Dendritic cell treated with granulocyte-macrophage colony-stimulating factor and Interleukin-4, amounts not matched to agents 40 ng/mL and 50 ng/mL, for 4 days (primary cell): Measurements from ENCODE around the gene SLC7A8.

Experiments
- H3K27ac Mint-ChIP-seq: one replicate; pipeline ENCODE4 v1.8.0; 2022; ENCODE audit warnings: mild to moderate bottlenecking, mixed read lengths
- H3K27me3 Mint-ChIP-seq: one replicate; pipeline ENCODE4 v1.8.0; 2022; ENCODE audit warnings: mild to moderate bottlenecking, mixed read lengths
- H3K36me3 Mint-ChIP-seq: one replicate; pipeline ENCODE4 v1.8.0; 2022; ENCODE audit warnings: low read depth, mixed read lengths
- H3K4me1 Mint-ChIP-seq: one replicate; pipeline ENCODE4 v1.8.0; 2022; ENCODE audit warnings: low read depth, mixed read lengths
- H3K4me3 Mint-ChIP-seq: one replicate; pipeline ENCODE4 v1.8.0; 2022; ENCODE audit warnings: mild to moderate bottlenecking, moderate library complexity, mixed read lengths
- H3K9me3 Mint-ChIP-seq: one replicate; pipeline ENCODE4 v1.8.0; 2022; ENCODE audit warnings: mixed read lengths
- intact Hi-C: fragments of 100-400 bp; cut with micrococcal nuclease; formaldehyde crosslinking; loops from one replicate; pipeline ENCODE4 v1.15.0; 2022

SLC7A8 gene

GRCh38 chr14:23162005-23162404 lies 21.5 kb downstream of the SLC7A8 start:
- Mint-ChIP-seq H3K27ac (peak overlapping the region; percentile 89), H3K9me3 (no peaks in the 10 kb centered on the region), H3K27me3 (no peaks in the 10 kb centered on the region), H3K4me1 (peaks cover 90% of the 10 kb centered on the region), H3K36me3 (peaks cover 98% of the 10 kb centered on the region), H3K4me3 (peak overlapping the region; percentile 27)
- intact Hi-C loops = no loop called here

- Mint-ChIP-seq H3K27me3 (no peaks in the 10 kb centered on the region), H3K9me3 (no peaks in the 10 kb centered on the region), H3K27ac (peak overlapping the region; percentile 89), H3K36me3 (peaks cover 98% of the 10 kb centered on the region), H3K4me1 (peaks cover 93% of the 10 kb centered on the region), H3K4me3 (peak overlapping the region; percentile 44)
- intact Hi-C loops = no loop called here
Measured at GRCh38 chr14:23160924-23161522, 22.4 kb downstream of the SLC7A8 start.

- no peaks in the 10 kb centered on the region for H3K9me3 Mint-ChIP-seq
- peaks cover 93% of the 10 kb centered on the region for H3K4me1 Mint-ChIP-seq
- intact Hi-C loops = no loop called here
- no peak overlapping the region for H3K4me3 Mint-ChIP-seq
- H3K27ac Mint-ChIP-seq = peak overlapping the region; percentile 89
- H3K36me3 Mint-ChIP-seq = peaks cover 91% of the 10 kb centered on the region
- H3K27me3 Mint-ChIP-seq = no peaks in the 10 kb centered on the region
Measured at GRCh38 chr14:23159532-23159931, 23.9 kb downstream of the SLC7A8 start.

GRCh38 chr14:23158779-23159178 lies 24.7 kb downstream of the SLC7A8 start:
- no peak overlapping the region for H3K4me3 Mint-ChIP-seq
- H3K36me3 Mint-ChIP-seq = peaks cover 90% of the 10 kb centered on the region
- intact Hi-C loops = no loop called here
- H3K27me3 Mint-ChIP-seq = no peaks in the 10 kb centered on the region
- H3K27ac Mint-ChIP-seq = peak overlapping the region; percentile 5
- H3K9me3 Mint-ChIP-seq = no peaks in the 10 kb centered on the region
- peaks cover 93% of the 10 kb centered on the region for H3K4me1 Mint-ChIP-seq

GRCh38 chr14:23154964-23155587 lies 28.4 kb downstream of the SLC7A8 start:
- Mint-ChIP-seq H3K4me3 (peak overlapping the region; percentile 63), H3K27ac (peak overlapping the region; percentile 91), H3K27me3 (no peaks in the 10 kb centered on the region), H3K9me3 (no peaks in the 10 kb centered on the region), H3K36me3 (peaks cover 89% of the 10 kb centered on the region), H3K4me1 (peaks cover 78% of the 10 kb centered on the region)
- intact Hi-C loops = loop anchor here (2.0 kb wide), 2 partner anchors 26 to 34 kb away; no protein-coding TSS in a partner anchor

- H3K27ac Mint-ChIP-seq = peak overlapping the region; percentile 91
- intact Hi-C loops = loop anchor here (2.0 kb wide), 2 partner anchors 27 to 33 kb away; no protein-coding TSS in a partner anchor
- no peaks in the 10 kb centered on the region for H3K9me3 Mint-ChIP-seq
- peak overlapping the region; percentile 73 for H3K4me3 Mint-ChIP-seq
- peaks cover 88% of the 10 kb centered on the region for H3K36me3 Mint-ChIP-seq
- no peaks in the 10 kb centered on the region for H3K27me3 Mint-ChIP-seq
- H3K4me1 Mint-ChIP-seq = peaks cover 74% of the 10 kb centered on the region
Measured at GRCh38 chr14:23153851-23154796, 29.3 kb downstream of the SLC7A8 start.

GRCh38 chr14:23151342-23151741 lies 32.1 kb downstream of the SLC7A8 start:
- peaks cover 88% of the 10 kb centered on the region for H3K36me3 Mint-ChIP-seq
- intact Hi-C loops = no loop called here
- peaks cover 74% of the 10 kb centered on the region for H3K4me1 Mint-ChIP-seq
- no peak overlapping the region for H3K27ac Mint-ChIP-seq
- H3K4me3 Mint-ChIP-seq = no peak overlapping the region
- no peaks in the 10 kb centered on the region for H3K9me3 Mint-ChIP-seq
- no peaks in the 10 kb centered on the region for H3K27me3 Mint-ChIP-seq

- intact Hi-C loops = no loop called here
- Mint-ChIP-seq H3K27ac (peak overlapping the region; percentile 7), H3K4me3 (no peak overlapping the region), H3K4me1 (peaks cover 65% of the 10 kb centered on the region), H3K36me3 (peaks cover 93% of the 10 kb centered on the region), H3K27me3 (no peaks in the 10 kb centered on the region), H3K9me3 (no peaks in the 10 kb centered on the region)
Measured at GRCh38 chr14:23149745-23150144, 33.7 kb downstream of the SLC7A8 start.

GRCh38 chr14:23148591-23149249 lies 34.7 kb downstream of the SLC7A8 start:
- Mint-ChIP-seq H3K27me3 (no peaks in the 10 kb centered on the region), H3K36me3 (peaks cover 96% of the 10 kb centered on the region), H3K27ac (peak overlapping the region; percentile 24), H3K9me3 (no peaks in the 10 kb centered on the region), H3K4me1 (peaks cover 55% of the 10 kb centered on the region), H3K4me3 (no peak overlapping the region)
- intact Hi-C loops = no loop called here

GRCh38 chr14:23147676-23148075 lies 35.8 kb downstream of the SLC7A8 start:
- no peak overlapping the region for H3K4me3 Mint-ChIP-seq
- intact Hi-C loops = no loop called here
- peaks cover 47% of the 10 kb centered on the region for H3K4me1 Mint-ChIP-seq
- H3K27me3 Mint-ChIP-seq = no peaks in the 10 kb centered on the region
- no peak overlapping the region for H3K27ac Mint-ChIP-seq
- peaks cover 98% of the 10 kb centered on the region for H3K36me3 Mint-ChIP-seq
- no peaks in the 10 kb centered on the region for H3K9me3 Mint-ChIP-seq

- intact Hi-C loops = no loop called here
- H3K4me1 Mint-ChIP-seq = peaks cover 47% of the 10 kb centered on the region
- H3K27ac Mint-ChIP-seq = no peak overlapping the region
- H3K9me3 Mint-ChIP-seq = no peaks in the 10 kb centered on the region
- H3K27me3 Mint-ChIP-seq = no peaks in the 10 kb centered on the region
- no peak overlapping the region for H3K4me3 Mint-ChIP-seq
- H3K36me3 Mint-ChIP-seq = peaks cover 99% of the 10 kb centered on the region
Measured at GRCh38 chr14:23146980-23147379, 36.5 kb downstream of the SLC7A8 start.

- Mint-ChIP-seq H3K27me3 (no peaks in the 10 kb centered on the region), H3K4me3 (no peak overlapping the region), H3K4me1 (peaks cover 47% of the 10 kb centered on the region), H3K27ac (no peak overlapping the region), H3K36me3 (peaks cover 99% of the 10 kb centered on the region), H3K9me3 (no peaks in the 10 kb centered on the region)
- intact Hi-C loops = no loop called here
Measured at GRCh38 chr14:23146351-23146910, 37.0 kb downstream of the SLC7A8 start.

GRCh38 chr14:23145794-23146350 lies 37.6 kb downstream of the SLC7A8 start:
- Mint-ChIP-seq H3K36me3 (peaks cover 99% of the 10 kb centered on the region), H3K27ac (no peak overlapping the region), H3K4me1 (peaks cover 41% of the 10 kb centered on the region), H3K4me3 (no peak overlapping the region), H3K9me3 (no peaks in the 10 kb centered on the region), H3K27me3 (no peaks in the 10 kb centered on the region)
- intact Hi-C loops = no loop called here
